NCI-H2107 treated with DMSO at 0.1 percent for 48 hours (cell line): ENCODE results near the gene CHTF8.

ENCODE experiments used
- DNase-seq: peaks from one replicate; lab custom pipeline; 2025; ENCODE audit not compliant: unreplicated experiment; lab: John Stamatoyannopoulos, UW

CHTF8 gene

DNA sequence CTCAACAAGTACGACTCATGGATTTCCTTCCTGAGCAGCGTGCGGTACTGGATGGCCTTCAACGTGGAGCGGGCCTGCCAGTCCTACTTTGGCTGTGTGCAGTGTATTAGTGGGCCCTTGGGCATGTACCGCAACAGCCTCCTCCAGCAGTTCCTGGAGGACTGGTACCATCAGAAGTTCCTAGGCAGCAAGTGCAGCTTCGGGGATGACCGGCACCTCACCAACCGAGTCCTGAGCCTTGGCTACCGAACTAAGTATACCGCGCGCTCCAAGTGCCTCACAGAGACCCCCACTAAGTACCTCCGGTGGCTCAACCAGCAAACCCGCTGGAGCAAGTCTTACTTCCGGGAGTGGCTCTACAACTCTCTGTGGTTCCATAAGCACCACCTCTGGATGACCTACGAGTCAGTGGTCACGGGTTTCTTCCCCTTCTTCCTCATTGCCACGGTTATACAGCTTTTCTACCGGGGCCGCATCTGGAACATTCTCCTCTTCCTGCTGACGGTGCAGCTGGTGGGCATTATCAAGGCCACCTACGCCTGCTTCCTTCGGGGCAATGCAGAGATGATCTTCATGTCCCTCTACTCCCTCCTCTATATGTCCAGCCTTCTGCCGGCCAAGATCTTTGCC lies 17.9 kb downstream of the CHTF8 start:
- DNase-seq: no peak

DNA sequence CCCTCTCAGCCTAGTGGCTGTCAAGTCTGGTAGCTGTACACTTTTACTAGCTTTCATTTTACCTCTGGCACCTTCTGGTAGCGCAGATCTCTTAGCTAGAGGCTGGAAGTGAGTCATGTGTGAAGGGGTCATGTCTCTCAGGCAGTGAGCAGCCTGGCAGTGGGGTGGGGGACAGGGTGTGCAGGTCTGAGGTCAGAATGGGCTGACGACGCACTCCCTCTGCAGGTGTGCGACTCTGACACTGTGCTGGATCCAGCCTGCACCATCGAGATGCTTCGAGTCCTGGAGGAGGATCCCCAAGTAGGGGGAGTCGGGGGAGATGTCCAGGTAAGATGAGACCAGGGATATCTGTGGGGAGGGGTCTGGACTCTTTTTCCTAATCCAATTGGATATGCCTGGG lies 19.2 kb downstream of the CHTF8 start:
- DNase-seq: no peak

DNA sequence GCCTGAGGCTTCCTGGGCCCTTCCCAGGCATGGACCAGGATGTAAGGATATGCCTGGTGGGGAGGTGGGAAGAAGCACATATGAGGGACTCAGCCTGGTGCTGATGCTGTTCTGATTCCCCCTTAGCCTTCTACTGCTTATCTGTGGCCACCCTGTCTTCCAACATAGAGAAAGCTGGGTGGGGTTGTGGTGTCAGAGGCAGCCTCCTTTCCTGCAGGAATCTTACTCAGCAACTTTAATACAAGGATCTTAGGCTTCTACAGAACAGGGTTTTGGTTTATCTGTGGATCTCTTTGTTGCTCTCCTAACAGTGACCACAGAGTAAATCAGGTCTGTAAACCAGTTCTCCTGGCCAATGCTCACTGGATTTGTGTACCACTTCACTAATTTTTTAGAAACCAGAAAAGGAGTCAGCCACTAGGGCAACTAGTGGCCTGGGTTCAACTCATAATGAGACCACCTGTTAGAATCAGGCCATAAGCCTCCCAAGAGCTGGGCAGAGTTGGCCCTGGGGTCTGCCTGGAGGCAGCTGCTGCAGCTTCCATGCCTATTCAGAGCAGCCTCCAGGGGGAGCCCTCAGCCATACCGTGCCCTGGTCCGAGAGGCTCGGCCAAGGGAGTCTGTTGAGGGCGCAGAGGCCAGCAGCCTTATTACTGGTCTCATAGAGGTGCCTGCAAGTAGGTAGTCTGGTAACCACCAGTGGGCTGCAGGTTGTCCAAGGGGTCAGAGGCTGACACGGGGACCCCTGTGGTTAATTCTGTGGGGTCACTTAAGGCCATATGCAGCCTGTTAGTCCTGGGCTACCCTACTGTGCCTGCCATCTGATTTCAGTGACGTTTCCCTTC lies 19.9 kb downstream of the CHTF8 start:
- no peak for DNase-seq

DNA sequence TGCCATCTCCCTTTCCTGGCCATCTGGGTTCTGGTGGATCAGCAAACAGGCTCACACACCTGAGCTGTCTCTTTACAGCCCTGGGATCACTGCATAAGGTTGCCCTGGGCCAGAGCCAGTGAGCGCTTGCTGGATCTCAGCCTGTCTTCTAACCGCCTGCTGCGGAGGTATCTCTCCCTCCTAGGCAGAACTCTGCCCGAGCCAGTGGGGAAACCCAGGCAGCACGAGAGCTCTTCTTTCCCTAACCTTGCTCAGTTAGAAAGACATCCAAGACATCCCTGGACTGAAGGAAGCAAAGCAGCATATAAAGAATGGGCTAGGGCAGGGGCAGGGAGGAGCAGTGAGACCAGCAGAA lies 20.5 kb downstream of the CHTF8 start:
- no peak for DNase-seq

DNA sequence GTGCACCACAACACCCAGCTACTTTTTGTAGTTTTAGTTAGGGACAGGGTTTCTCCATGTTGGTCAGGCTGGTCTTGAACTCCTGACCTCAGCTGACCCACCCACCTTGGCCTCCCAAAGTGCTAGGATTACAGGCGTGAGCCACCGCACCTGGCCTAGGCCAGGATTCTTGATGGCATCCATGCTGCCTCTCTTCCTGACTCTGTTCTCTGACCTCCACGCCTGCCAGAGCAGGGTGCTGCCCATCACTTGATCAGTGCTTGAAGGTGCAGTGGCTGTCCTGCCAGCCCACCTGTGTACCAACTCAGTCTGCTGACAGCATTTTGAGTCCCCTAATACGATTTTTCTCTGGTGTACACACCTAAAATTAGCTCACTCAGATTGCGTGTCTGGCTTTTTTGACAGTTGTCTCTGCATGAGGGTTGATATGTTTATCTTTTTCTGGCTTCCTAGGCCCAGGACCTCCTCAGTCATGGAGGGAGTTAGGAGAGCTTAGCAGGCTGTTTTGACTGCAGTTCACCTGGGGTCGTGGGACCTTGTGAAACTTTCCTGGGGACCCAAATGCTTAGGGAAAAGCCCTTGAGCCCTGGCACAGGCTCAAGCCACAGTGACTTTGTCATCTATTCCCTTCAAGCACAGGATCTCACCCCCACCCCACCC lies 21.0 kb downstream of the CHTF8 start:
- DNase-seq: no peak

DNA sequence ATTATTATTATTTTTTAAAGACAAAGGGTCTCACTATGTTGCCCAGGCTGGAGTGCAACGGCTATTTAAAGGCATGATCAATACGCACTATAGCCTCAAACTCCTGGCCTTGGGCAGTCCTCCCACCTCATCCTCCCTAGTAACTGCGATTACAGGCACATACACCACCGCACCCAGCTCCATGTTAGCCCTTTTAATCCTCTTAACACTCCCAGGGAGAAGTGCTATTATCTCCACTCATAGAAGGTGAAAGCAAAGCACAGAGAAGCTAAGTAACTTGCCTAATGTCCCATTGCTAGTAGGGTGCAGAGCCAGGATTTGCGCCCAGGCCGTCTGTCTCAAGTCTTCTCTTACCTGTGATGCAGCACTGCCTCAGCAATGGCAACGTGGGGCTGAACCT lies 22.0 kb downstream of the CHTF8 start:
- no peak for DNase-seq

DNA sequence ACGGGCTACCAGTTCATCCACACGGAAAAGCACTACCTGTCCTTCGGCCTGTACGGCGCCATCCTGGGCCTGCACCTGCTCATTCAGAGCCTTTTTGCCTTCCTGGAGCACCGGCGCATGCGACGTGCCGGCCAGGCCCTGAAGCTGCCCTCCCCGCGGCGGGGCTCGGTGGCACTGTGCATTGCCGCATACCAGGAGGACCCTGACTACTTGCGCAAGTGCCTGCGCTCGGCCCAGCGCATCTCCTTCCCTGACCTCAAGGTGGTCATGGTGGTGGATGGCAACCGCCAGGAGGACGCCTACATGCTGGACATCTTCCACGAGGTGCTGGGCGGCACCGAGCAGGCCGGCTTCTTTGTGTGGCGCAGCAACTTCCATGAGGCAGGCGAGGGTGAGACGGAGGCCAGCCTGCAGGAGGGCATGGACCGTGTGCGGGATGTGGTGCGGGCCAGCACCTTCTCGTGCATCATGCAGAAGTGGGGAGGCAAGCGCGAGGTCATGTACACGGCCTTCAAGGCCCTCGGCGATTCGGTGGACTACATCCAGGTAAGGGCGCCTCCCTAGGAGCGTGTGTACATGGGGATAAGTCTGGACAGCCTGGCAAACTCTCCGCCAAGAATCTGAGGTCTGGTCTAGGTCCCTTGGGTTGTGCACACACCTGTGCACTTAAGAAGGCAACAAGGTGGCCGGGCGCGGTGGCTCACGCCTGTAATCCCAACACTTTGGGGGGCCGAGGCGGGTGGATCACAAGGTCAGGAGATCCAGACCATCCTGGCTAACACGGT lies 22.7 kb downstream of the CHTF8 start:
- no peak for DNase-seq

DNA sequence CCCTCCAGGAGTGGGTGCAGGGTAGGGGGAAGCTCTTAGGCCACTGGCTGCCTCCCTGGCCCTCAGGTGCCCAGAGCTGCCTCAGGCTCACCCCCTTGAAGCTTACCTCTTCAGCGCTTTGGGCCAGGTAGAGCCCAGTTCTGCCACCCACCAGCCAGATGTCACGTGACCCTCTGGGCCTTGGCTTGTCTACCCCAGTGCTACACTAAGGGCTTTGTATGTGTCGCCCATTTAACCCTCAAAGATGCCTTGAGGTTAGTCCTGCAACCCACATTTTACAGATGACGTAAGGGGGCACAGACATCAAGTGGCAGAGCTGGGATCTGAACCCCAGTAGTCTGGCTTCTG lies 23.5 kb downstream of the CHTF8 start:
- no peak for DNase-seq

DNA sequence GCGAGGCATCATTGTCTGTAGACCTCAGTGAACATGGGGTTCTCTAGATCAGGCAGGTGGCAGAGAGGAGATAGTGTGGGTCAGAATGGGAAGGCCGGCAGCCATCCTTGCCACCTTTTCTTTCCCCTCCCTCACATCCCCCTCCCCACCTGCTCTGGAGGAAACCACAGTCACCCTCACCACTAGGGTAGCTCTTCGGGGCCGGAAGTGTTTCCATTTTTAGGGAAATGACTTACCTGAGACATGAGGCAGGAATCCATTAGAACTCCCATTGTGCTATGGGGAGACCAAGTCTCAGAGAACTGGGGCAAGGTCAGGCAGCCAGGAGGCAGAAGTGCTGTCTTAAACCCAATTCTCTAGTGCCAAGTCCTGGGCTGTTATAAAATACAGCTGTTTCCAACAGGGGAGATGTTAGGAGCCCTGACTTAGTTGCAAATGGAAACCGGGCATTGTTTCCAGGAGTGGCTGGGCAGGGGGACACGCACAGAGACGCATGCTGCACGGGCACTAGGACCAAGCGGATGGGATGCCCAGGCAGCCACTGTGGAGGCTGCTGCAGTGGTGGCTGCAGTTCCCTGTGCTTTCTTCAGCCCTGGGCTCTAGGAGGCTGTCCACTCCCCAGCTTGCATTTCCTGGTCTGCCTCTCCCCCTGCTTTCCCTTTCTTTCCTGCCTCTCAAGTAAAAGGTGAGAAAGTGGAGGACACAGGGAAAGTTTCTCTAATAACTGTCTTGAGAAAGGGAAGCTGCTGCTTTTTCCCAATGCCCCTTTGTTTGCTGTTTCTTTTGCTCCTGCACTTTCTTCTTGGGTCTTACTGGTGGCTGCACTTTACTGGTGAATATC lies 24.1 kb downstream of the CHTF8 start:
- DNase-seq: no peak

DNA sequence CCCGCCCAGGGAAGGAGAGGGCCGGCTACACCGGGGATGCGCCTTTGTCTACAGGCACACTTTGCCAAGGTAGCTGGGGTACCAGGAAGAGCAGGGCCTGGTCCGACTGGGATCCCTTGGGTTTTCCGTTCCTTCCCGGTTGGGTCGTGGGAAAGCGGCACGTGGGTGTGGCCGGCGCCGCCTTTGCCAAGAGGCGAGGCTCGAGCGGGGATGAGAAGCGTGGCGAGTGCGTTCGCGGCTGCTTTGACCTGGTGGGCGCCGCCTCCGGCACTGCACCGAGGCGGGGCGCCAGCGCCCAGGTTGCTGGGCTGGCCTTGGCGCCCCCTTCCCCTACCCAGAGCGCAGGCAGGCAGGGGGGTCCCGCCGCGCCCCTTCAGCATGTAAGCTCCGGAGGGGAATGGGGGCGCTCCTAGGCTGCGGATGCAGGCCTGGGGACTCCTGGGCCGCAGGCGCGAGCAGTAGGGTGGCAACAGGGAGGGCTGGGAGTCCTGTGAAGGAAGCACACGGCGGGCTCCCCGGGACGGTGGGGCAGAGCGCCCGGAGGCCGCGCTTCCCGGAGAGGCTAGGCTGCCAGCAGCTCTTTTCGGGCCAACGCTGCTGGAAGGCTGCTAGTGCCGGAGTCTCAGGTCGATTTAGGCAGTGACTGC lies 24.9 kb downstream of the CHTF8 start:
- no peak for DNase-seq

DNA sequence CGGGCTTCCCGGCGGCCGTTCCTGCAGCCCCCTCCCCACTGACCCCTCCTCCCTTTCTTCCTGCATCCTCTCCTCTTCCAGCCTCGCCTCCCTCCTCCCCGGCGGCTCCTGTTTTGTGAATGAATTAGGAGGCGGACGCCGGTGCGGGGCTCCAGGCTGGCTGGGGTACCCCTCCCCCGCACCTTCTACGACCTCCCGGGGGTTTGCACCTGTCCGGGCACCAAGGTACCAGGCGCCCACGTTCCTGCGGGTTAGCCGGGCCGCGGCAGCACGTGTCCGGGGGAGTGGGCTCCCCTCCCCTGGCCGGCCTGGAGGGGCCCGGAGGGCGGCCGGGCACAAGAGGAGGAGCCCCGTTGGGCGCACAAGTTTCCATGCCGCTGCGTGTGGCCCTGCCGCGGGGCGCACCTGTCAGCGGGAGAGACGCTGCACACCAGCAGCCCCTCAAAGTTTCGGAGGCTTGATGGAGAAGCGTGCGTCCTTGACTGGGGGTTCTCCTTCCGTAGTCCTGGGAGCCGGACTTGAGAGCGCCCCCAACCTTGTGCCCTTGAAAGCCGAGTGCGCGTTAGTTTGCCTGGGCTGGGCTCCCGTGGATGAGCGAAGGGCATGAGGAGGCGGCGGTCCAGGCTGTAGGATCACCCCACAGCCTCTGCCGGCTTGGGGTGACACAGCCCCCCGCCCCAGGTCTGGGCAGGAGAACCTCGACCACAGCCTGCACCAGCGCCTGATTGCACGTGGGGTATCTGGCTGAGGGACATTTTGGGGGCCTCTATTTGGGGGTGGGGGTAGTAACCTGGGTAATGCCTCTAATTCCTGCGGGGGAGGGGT lies 25.7 kb downstream of the CHTF8 start:
- DNase-seq: no peak

DNA sequence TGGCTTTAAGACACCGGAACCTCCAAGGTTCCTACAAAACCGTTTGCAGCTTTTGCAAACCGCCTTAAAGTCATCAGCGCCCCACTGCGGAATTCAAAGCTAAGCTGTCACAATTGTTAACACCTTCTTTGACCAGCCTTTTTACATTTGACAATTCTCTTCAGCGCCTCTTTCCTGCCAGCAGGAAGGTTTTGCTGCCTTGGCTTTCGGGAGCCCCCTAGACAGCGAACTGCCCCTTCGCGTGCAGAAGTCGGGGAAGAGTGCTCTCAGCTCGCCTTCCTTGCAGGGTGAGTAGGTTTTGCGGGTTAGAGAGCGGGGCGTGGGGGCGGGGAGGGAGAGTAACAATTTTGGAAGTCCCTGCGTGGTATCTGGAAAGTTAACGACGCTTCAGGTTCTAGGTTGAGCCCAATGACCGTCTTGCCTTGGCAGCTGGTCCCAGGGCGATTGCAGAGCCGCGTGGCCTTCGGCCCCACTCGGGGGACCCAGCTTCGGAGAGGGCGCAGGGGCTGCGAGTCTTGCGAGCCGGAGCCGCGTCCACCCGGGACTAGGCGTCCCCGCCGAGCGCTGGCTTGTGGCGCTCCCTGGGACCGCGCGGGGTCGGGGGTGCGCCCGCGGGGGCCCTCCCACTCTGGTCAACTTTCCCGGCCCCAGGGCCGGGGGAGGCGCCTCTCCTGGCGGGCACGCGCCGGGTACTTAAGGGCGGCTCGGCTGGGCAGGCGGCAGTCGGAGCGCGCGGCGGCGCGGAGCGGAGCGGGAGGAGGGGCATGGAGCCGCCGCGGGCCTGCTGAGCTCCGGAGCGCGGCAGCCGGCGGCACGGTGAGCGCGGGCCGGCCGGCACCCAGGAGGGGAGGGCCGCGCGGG lies 26.7 kb downstream of the CHTF8 start, which contains the start of gene HAS3:
TSS of gene HAS3 (plus strand) at position 153 of the 861 bp plus-strand sequence. CDS start 3,743 bp downstream, outside the sequence.
- DNase-seq: peak; percentile 53

DNA sequence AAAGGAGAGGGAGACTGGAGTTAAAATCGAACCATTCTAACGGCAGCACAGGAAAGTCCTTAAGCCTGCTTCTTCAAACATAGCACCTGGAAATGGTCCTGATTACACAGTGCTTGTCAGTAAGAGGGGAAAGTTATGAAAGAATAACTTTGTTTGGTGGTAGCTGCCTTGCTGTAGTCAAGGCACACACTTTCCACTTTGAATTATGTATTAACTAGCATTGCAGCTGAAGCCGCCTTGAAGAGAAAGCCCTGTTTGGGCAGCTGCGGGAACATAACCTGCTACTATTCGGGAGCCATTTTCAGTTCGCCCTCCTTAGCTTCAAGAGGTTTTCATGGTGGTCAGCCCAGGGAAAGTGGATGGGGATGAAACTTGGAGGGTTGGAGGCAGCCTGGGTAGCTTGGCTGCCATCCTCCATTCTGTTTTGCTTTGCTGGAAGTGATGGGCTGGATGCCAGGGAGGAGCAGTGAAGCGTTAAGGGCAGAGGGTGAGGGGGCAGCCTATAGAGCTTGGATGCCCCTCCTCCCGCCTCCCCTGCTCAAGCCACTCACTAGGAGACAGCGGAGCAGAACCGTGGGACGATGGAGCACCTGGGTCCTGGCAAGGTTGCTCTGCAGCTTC lies 32.2 kb downstream of the CHTF8 start:
- DNase-seq: peak; percentile 69

DNA sequence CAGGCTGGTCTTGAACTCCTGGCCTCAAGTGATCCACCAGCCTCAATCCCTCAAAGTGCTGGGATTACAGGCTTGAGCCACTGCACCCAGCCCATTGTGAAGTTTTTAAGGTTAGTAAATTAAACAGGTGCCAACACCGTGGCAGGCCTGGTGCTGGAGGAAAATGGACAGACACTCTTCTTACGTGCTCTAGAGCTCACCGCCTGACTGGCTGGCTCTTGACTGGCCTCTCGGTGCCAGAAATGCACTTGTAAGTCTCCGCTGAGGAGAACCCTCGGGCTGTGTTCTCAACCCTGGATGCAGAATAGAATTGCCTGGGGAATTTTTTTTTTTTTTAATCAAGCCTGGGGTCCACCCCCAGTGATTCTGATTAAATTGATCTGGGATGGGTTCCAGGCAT lies 37.2 kb downstream of the CHTF8 start:
- DNase-seq: no peak

DNA sequence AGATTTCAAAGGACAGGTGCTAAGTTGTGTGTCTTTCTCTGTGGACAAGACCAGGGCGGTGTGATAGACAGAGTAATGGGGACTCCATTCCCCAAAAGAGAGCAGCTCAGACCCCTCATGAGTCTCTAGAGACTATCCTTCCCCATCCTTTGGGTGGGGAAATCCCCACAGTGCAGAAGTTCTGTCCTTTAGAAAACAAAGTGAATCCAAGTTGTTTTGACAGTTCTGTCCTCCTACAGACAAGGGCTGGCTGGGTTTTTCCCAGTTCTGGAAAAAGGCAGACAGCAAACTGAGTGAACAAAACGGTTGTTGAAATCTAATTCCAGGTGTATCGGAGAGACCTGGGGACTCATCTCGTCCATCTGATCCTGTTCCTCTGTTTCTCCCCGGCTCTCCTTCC lies 37.9 kb downstream of the CHTF8 start:
- DNase-seq: no peak

DNA sequence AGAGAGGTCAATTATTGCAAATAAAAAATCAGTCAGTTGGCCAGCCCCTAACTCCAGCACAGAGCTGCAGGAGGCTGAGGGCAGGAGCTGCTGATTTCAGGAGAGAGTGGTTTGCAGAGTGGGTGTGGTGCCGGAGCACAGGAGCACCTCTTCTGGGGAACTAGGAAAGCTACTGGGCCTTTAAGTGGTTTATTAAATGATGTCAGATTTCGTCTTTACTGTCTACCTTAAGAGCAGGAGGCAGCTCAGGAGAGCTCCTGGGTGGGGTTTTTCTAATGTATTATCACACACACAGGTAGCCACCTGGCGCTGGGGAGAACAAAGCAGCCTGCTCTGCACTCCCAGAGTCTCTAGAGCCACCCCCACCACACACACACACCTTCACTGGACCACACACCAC lies 38.4 kb downstream of the CHTF8 start:
- DNase-seq: peak; percentile 54

DNA sequence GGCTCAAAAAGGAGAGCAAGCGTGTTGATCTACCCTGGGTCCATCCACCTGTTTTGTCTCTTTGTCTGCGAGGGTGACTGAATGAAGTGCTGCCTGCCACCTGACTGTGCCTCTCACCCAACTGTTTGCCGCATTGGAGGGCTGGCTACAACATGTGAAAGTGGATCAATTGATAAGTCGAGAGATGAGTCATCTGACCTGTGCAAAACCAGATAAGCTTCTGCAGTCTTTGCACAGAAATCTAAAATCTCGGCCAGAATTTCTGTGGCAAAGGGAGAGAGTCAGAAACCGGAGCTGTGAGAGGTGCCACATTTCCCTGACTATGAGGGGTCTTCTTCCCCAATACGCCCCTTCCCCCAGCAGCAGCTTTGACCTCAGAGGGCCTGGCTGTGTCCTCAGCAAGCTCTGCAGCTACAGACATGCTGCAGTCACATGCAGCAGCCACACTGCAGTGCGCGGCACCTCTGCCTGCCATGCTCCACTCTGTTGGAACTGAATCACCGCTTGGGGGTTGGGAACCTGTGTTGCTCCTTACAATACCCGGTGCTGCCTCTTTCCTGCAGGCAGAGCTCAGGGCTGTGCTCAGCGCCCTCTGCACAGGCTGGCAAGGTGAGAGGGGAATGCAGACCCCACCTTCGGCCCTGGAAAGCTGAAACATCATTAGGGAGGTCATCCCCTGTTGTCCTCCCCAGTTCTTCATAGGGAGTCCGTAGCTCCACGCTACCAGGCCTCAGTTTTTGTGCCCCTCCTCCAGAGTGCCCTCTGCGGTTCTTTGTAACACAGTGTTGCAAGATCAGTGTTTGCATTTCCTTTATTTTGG lies 43.1 kb downstream of the CHTF8 start:
- DNase-seq: peak; percentile 73
